IMR-90 (cell line): ENCODE data around the gene HSD17B3.

ENCODE experiments used
- CEBPB ChIP-seq: IDR thresholded peaks from 2 replicates; pipeline ENCODE4 v1.6.1; 2012; ENCODE audit warnings: low read depth, low read length, improper control_type of control experiment
- CTCF ChIP-seq: conservative IDR thresholded peaks from 2 replicates; pipeline ENCODE4 v1.5.1; 2012; ENCODE audit warnings: mild to moderate bottlenecking, low read depth, low read length, improper control_type of control experiment
- POLR2A ChIP-seq: IDR thresholded peaks from 2 replicates; pipeline ENCODE4 v1.6.1; 2012; ENCODE audit warnings: mild to moderate bottlenecking, low read depth, low read length

- no peak for TF ChIP-seq CTCF
- TF ChIP-seq CEBPB: no peak
- TF ChIP-seq POLR2A: no peak
These were observed 7.9 kb upstream of the HSD17B3 start for GRCh38 chr9:96309850-96310249.
